ENCODE measurements around the gene OPN5. TPM values are rescaled to one million over a fixed set of nuclear protein-coding genes. Genes with fewer than 3 reads are reported as not detected.

OPN5 gene
- total RNA-seq, 1 donor from 2014 or later = not detected

DNA sequence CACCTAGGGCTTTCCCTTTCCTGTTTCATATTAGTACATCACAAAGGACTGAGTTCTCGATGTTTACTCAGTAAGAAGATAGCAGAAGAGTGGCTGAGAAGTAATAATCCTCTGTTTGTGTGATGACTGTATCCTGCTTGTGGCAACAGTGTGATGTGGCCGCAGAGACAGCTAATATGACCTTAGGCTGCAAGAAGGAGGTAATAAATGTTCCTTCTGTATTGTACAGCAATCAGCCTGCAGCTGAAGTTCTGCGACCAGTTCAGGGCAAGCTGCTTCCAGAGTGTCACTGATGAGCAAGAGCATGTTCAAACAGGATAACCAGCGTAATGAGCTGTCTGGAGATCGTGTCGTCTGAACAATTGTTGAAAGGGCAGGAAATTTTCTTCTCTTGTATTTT is 70.9 kb downstream of the OPN5 start:
- intact Hi-C loops (cut with micrococcal nuclease) = no loop called here

DNA sequence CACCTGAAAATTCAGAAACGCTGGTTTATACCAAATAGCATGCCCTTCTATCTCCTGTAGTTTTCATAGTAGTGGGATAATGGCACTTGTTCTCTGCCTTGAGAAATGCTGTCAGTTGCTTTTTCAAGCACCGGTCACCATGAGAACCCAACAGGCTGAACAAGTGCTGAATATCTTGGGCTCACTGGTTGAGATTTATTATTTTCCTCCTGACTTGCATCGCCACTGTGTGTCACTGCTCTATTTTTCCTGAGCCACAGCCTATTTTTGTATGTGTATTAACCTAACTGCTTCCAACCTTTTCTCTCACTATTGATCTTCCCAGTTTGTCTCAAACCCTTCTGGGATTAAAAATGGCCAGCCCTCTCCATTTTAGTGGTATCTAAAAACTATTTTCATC is 71.9 kb downstream of the OPN5 start:
- intact Hi-C loops (cut with micrococcal nuclease) = no loop called here

DNA sequence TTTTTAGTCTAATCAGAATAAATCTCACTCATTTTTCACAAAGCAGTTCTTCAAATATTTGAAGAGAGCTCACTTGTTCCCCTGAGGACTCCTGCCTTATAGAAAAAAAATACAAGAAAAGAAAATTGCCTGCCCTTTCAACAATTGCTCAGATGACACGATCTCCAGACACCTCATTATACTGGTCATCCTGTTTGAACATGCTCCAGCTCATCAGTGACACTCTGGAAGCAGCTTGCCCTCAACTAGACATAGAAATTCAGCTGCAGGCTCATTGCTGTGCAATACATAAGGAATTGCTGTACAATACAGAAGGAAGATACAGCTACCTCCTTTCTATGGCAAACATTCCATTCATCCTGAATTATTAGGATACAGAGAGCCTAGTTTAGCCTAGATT is 73.1 kb downstream of the OPN5 start:
- intact Hi-C loops (cut with micrococcal nuclease) = no loop called here

DNA sequence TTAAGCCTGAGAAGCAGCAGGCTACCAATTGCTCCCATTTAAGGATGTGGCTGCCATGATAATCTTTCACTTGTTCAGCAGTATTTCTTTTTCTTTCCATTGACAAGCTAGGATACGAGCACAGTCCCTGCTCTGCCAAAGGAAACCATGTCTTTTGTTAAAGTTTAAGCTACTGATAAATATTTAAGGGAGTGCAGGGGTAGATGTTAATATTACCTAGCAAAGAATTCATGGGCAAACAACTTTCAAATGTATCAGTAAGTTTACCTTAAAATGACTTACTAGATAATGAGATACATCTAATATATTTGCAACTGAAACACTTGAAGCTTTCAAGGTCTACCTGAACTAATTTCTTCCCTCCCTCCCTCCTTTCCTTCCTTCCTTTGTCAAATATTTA is 77.3 kb downstream of the OPN5 start:
- intact Hi-C loops (cut with micrococcal nuclease) = no loop called here

DNA sequence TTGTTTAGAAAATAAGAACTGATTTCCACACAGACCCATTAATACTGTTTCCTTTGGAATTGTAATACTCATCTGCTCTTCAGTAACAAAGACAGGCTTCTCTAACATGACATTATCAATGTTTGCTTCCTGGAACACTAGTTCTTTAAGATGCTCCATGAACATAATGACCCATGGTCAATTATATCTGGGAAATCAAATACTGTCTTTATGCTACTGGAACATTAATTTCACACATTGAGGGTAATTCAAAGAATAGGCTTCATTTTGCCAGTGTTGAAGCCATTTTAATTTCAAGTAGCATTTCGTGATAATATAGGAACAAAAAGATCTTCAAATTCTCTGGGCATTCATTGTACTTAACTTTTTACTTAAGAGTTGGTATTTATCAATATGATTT is 80.9 kb downstream of the OPN5 start:
- intact Hi-C loops (cut with micrococcal nuclease) = no loop called here

DNA sequence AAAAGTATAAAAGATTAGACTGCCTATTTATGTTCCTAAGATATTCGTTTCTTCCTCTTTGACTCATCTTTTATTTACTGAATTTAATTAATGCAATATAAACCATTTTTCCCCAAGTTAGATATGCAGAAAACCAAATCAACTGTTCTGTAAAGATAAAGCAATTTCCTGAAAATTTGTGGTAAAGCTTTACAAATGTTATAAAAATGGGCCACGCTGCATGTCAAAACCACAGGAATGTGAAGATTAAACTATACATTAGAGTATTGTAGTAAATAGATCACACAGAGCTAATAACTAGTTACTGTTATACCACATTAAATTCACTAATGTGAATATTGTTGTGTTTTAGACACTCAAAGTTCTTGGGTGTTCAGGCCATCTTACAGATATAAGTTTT is 83.4 kb downstream of the OPN5 start:
- intact Hi-C loops (cut with micrococcal nuclease) = no loop called here

DNA sequence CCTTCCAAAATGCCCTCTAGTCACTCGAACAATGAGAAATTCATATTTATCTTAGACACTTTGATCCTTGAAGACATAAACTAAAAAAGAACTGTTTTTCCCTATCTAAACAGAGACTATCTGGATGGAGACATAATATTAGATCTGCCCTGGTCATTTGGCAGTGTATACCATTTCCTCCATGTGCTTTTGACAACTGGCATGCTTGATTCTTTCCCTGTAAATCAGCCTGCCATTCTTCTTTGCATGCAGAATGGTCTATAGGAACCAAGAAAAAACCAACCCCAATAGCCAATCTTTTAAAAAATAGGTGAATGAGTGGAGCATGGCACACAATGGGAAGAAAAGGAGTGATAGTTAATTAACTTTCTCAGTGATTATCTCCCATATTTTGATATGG is 93.8 kb downstream of the OPN5 start:
- intact Hi-C loops (cut with micrococcal nuclease) = no loop called here

Other genes starting within 250 kb of the OPN5 start
- gene ADGRF4, start 83.5 kb upstream of the OPN5 start, total RNA-seq = not detected in 2 replicates